NCI-H526 treated with DMSO at 0.1 percent for 48 hours (cell line): Measurements from ENCODE around the gene PHYHD1.

Experiments used
- DNase-seq: peaks from one replicate; lab custom pipeline; 2025; lab: John Stamatoyannopoulos, UW

PHYHD1 gene

DNA sequence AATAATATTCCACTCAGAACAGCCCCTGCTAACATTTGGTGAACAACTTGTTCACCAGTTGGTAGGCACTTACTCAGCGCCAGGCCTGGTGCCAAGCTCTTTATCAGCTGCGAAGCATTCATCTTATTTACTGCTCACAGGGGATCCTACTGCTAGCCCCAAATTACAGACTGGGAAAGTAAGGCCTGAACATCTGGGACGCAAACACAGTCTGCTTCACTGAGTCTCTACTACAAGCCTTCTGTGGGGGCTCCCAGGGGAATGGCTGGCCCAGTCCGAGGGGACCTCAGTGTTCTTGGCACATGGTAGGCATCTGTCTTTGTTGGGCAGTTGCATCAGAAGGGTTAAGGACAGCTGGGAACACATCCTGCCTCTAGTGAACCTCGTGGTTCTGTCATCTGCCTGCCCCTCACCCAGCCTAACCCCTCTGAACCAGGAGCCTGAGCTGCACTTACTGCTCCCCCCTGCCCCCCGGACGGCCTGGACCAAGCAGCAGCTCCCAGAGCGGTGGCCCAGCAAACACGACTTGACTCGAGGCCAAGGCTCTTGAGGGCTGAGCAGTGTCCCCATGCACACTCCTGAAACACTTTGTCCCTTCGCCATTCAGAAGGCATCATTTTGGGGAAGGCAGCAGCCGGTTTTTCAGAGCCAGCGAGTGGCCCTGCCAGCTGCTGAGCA is at the start of gene PHYHD1:
Gene PHYHD1 (plus strand): TSS at position 602 of the 678 bp plus-strand sequence. CDS start 1,342 bp downstream, outside the sequence.
- DNase-seq: no peak

DNA sequence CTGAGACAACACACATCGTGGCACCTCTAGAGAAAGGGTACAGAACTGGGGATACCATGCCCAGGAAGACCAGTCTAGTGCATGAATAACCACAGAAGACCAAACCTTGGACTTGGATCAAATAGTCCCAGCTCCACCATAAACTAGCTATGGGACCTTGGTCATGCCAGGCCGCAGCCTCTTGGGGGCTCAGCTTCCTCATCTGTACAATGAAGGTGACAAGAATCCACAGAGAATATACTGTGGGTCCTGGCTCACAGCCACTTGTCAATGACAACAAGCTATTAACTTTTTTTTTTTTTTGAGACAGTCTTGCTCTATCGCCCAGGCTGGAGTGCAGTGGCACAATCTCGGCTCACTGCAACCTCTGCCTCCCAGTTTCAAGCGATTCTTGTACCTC is 42.9 kb upstream of the PHYHD1 start:
- no peak for DNase-seq

DNA sequence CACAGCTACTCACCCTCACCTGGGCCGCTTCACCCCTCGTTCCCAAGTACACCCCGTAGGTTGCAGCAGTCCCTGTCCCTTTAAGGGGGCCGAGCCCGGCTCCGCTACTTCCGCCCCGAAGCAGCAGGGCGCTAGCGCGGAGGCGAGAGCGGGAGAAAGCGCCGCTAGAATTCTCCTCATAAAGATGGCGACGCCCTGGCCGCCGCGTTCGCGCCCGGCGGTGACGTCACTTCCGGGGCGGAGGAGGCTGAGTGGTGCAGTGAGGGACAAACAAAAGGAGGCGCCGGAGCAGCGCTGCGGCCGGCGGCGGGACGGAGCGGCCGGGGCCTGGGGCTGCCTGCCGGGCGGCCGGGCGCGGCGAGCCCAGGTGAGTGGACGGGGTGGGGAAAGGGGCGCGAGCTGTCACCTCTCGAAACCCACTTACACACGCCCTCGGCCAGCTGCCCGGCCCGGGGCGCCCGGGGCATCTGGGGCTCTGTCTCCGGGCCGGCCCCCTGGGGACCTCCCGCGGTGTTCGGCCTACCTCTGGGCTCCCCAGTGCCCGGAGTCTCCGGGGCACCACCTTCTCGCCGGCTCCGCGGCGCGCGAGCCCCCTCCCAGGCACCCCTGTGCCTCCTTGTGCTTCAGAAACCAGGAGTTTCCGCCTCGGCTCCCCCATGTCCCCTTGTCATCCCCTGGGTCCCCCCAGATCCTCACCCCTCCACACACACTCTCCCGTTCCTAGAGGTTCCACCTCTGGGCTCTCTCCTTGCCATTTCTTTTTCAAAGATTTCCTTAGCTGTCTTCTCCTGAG is 38.7 kb upstream of the PHYHD1 start, which contains the start of the genes KYAT1 and LRRC8A:
Gene KYAT1 (minus strand): TSS at position 67 of the 793 bp plus-strand sequence. CDS start 36,545 bp downstream, outside the sequence.
Gene LRRC8A (plus strand): TSS at position 250 of the 793 bp plus-strand sequence. CDS start 25,032 bp downstream, outside the sequence.
- DNase-seq: peak; percentile 84

DNA sequence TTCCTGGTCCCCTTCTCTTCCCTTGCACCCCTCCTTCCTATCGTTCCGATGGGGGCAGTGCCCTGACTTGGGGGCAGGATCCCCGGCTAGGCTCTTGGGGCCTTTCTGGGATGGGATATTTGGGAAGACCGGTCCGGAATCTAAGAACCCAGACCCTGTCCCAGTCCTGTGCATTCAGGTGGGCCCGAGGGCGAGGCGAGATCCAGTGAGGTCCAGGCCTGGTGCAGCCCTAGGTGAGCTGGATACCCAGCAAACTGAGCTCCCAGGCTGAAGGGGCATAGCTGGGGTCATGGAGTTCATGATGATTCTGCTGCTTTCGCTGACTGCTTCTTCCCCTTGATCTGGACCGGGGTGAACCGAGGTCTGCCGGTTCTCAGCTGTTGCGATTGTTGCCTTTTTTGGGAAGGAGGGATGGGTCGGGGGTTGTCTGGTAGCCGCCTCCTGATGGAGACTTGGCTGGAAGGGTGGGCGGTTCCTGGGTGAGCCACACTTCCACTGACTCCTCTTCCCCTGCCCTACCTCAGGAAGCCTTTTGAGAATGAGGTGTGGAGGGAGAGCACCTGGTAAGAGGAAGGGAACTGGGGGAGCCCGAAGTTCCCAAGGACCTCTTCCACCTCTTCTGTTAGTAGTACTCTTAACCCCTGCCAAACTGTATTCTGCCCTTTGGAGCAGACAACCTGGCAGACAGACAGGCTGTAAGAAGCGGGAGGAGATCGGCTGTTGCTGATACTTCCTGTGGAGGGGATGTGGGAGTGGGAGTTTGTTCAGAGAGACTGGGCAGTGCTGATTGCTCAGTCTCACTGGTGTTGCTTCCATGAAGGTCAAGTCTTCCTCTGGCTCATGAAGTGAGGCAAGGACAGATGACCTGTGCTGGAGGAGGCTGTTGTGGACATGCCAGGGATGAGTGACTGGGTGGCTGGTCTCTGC is 37.8 kb upstream of the PHYHD1 start:
- no peak for DNase-seq

DNA sequence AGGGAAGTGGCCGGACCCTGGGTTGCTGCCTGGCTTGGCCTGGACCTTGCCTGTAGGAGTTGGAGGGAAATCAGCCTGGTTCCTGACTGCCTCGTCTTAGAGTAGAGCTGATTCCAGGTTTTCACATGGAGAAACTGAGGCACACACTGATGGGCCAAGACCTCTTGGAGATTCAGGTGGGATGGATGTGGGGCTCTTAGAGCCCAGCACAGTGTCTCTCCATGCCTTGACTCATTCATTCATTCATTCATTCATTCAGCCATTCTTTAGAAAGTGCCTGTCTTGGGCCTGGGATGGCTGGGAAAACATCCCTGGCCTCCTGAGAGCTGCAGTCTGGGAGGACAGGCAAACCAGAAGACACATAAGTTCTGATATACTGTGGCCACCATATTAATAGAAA is 36.6 kb upstream of the PHYHD1 start:
- no peak for DNase-seq

DNA sequence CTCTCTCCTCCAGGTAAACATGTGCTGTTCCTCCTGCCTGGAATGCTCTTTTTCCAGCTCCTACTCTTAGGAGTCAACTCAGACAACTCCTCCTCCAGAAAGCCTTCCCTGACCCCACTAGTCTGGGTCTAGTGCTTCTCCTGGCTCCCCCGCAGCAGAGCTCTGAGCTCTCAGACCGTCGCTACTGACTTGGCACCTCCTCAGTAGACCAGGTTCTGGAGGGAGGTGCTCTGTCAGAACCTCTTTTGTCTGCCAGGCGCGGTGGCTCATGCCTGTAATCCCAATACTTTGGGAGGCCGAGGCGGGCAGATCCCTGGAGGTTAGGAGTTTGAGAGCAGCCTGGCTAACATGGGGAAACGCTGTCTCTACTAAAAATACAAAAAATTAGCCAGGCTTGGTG is 35.4 kb upstream of the PHYHD1 start:
- DNase-seq: no peak

DNA sequence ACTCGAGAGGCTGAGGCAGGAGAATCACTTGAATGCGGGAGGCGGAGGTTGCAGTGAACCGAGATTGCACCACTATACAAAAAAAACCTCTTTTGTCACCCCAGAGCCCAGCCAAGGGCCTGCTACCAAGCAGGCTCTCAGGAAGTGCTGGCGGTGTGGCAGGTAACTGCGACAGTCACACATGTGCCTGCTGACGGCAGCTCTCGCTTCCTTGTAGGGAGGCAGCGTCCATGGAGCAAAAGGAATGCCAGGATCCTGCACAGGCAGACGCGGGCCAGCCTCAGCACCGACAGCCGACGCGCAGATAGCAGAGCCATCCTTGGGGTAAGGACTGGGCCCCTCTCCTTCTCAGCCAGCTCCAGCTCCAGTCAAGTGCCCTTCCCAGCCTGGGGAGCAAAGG is 35.0 kb upstream of the PHYHD1 start:
- no peak for DNase-seq

DNA sequence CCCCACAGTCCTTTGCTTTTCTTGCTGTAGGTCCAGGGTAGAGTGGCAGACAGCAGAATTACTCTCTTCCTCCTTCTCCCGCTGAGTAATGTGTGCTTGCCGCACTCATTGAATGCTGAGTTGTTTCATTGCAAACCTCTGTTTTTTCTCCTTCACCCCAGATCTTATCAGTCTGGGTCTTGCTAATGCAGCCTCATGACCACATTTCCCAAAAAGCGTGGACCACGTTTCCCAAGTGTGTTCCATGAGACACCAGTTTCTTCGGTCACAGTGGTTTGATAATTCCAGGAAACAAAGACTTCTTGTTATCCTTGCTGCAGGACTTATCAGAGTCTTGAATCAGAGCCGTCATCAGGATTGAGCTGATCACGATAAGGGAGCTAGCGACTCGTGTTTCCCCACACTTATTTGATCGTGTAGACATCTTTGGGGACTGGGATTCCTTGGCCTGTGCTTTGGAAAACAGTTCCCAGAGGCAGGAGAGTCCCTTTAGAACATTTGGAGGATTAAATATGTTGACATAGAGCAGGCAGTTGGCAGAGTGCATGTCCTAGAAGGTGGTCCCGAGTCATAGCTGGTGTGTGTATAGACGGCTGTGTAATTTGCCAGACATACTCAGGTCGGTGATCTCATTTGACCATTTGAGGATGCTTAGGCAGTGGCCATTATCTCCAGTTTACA is 34.4 kb upstream of the PHYHD1 start:
- DNase-seq: no peak

DNA sequence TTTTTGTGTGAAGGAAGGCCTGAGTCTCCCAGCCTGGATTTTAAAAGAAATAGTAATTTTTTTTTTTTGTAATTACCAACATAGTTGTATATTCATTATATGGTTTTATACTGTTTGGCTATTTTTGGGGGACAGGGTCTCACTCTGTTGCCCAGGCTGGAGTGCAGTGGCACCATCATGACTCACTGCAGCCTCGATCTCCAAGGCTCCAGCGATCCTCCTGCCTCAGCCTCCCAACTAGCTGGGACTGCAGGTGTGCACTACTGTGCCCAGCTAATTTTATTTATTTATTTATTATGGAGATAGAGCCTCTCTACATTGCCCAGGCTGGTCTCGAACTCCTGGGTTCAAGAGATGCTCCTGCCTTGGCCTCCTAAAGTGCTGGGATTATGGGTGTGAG is 33.7 kb upstream of the PHYHD1 start:
- DNase-seq: no peak

DNA sequence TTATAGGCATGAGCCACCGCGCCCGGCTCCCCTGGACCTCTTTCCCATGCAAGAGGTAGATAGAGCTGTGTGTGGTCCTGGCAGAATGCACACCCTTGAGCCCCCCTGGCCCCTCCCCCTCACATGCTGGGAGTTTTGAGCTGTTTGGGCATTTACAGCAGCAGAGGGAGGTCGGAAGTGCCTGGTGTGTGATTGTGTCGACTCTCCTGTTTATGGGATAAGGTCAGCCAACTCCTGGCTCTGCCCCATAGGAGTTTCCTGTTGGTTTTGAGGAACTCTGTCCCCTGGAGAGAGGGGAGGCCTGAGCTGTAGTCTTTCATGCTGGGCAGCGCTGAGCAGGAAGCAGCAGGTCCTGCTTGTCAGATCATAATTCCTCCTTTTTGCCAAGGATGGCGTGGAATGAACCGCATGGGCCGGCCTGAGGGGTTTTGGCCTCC is 32.9 kb upstream of the PHYHD1 start:
- DNase-seq: no peak

DNA sequence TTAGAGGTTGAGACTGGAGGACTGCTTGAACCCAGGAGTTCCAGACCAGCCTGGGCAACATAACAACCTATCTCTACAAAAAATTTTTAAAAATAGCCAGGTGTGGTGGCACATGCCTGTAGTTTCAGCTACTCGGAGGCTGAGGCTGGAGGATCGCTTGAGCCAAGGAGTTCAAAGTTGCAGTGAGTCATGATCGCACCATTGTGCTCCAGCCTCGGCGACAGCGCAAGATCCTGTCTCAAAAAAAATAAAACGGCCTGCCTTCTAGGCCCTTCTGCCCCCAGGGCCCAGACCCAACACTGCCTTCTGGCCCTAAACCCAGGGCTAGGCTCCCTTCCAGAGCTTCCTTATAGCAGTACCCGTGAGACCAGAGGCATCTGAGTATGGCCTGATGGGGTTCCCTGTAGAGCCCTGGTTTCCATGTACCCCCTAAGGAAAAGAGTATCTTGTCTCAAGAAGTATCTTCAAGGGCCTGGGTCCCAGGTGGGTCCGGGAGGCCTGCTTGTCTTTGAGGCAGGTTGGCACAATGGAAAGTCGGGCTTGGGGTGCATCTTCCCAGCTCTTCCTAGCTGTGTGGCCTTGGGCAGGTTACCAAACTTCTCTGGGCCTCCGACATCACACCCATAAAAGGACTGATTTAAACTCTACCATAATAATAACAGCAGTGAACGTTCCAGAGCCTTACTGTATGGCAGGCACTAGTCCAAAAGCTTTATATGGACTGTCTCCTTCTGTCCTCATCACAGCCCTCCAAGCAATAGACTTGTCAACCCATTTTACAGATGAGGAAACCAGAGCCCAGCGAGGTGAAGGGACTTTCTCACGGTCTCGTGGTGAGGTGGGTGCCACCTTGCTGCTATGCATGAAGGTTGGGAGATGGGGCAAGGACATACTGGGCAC is 29.2 kb upstream of the PHYHD1 start:
- DNase-seq: no peak

DNA sequence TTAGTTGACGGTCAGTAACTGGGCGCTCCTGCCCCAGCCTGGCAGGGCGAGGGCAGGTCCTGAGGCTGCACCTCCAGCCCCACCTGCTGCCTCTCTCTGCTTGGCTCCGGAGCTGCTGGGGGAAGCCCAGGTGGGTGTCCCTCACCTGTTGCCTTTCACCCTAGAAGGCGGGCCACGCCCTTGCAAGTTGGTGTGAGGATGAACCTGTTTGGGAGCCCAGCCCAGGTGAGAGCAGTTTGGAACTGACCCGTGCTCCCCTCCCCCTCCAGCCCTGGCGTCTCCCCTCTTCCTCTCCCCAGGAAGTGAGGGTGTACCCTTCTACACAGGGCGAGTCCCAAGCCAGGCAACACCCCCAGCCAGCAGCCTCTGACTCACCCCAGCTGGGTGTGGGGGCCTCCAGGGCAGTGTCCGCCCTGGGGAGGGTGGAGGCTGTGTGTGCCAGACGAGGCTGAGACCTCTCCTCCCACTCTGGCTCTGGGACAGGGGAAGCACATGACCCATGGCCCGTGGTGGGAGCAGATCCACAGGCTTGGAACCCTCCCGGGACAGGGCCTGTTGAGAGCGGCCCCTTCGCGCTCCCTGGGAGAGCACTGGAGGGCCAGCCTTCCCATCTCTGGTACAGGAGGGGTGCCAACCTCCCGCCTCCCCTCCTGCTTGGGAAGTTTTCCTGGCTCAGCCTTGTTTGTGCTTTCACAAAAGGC is 28.4 kb upstream of the PHYHD1 start:
- no peak for DNase-seq

DNA sequence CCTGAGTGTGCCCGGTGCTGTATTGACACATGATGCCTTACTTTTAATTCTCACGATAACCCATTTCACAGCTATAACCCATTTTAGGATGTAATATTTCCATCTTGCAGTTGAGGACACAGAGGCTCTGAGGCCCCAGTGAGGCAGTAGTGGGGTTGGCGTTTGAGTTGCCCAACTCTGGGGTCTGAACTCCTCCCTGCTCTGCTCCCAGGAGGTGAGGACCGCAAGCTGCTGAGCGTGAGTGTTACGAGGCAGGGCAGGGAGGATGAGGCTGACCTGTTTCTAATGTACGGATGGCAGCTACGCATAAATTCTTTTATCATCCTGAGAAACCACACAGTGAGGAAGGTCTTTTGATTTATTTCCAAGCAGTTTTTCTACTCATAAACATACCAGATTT is 27.4 kb upstream of the PHYHD1 start:
- no peak for DNase-seq

DNA sequence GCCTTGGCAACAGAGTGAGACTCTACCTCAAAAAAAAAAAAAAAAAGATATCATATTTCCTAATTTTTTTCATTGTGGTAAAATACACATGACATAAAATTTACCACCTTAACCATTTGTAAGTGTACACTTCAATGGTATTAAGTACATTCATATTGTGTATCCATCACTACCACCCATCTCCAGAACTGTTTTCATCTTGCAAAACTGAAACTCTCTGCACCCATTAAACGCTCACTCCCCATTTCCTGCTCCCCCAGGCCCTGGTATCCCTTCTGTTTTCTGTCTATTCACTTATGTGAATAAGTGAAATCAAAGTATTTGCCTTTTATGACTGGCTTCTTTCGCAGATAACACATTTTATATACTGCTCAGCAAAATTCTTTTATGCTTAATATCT is 26.0 kb upstream of the PHYHD1 start:
- no peak for DNase-seq

DNA sequence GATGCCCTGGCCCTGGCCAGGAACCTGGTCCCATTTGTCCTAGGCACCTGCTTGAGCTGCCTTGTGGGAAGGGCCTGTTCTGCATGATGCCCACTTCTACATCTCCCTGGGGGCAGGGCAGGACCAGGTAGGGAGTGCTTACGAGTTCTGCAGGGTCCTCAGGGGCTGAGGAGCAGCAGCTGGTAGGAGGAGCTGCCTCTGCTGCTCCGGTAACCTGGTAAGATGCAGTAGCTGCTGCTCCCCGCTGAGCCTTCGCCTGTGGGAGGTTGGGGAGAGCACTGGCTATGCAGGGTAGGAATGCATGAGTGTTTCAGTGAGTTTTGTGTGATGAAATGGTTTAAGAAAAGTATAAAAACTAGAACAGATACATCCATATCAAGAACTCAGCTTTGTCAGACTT is 25.2 kb upstream of the PHYHD1 start:
- DNase-seq: no peak

DNA sequence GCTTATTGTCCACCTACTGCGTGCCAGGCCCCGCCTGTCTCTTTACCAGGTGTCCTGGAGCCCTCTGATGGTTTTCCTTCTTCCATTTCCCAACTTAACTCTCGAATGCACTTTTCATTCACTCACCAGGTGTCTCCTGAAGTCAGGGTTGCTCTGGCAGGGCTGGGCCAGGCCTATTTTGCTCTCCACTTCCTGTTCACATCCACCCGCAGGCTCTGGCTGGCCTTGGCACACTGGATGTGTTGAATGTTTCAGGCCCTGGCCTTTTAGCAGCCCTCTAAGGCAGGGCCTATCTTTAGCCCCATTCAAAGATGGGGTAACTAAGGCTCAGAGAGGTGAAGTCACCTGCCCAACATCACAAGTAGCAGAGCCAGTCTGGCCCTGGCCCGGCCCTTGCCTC is 22.4 kb upstream of the PHYHD1 start:
- DNase-seq: no peak

DNA sequence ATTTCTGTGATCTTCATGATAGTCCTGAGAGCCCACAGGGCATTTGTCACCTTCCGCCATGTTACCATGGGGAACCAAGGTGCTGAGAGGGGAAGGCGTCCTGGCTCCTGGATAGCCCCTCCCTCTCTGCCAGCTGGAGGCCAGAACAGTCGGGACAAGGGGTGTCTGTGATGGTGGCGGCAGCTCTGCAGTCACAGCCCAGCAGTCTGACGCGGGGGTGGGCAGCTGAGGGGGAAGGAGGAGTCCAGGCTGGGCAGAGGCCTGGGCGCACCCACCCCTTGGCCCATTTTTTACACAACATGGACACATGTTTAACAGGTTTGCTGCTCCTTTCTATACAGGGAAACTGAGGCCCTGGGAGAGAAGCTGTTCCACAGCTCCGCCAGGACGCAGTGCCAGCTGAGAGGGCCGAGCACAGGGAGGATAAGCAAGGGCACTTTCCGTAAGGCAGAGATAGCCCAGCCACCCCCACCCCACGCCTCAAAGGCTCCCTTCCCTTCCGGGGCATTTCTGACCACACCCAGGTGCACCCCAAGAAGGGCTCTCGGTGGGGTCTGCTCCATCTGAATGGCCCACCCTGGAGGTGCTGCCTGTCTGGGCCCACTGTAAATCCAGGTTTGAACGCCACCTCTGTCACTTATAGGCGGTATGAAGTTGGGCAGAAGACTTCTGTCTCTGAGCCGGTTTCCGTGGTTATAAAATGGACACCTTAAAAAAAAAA is 21.8 kb upstream of the PHYHD1 start:
- DNase-seq: no peak

DNA sequence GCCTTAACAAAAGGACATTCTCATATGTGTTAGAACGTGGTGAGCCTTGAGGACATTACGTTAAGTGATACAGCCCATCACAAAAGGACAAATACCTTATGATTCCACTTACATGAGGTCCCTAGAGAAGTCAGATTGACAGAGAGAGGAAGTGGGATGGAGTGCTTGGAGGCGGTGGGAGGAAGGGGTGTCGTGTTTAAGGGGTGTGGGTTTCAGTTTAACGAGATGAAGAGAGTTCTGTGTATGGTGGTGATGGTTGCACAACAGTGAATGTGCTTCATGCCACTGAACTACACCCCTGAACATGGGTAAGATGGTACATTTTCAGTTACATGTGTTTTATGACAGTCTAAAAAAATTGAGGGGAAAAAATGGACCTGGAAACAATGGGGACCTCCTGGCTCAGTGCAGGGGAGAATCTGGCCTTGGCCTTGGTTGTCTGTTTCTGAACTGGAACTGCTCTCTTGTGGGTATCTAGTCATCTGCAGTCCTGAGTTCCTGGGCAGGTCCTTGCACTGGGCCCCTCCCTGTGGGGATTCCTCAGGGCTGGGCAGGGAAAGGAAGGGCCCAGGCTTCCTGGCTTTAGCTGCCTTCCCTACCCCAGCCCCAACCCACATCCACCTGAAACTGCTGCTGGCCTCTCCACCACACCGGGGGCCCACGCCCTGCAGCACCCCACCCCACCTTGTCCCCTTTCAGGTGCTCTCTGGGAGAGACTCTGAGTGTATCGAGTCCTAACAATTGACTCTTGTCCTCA is 21.0 kb upstream of the PHYHD1 start:
- no peak for DNase-seq

DNA sequence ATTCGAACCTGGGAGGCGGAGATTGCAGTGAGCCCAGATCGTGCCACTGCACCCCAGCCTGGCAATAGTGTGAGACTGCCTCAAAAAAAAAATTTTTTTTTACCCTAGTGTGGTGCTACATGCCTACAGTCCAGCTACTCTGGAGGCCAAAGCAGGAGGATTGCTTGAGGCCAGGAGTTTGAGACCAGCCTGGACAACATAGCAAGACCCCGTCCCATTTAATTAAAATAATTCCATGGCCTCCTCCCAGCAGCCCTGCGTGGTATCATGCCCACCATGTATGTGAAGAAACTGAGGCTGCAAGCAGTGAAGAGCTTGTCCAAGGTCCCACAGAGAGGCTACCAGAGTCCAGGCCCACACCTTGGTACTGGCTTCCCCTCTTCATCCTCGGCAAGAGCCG is 19.4 kb upstream of the PHYHD1 start:
- no peak for DNase-seq
